Glomerular visceral epithelial cell (primary cell): ENCODE data around the gene GRIN2C.
"Not testable (repeated sequence)": the region's sequence is repeated elsewhere in the genome, so short reads cannot be mapped to it uniquely, and the experiment has no call there.

Source experiments
- DNase-seq: peaks from one replicate; pipeline ENCODE4 v3.0.0-alpha.2; 2016; ENCODE audit errors: extremely low spot score

GRIN2C gene

DNA sequence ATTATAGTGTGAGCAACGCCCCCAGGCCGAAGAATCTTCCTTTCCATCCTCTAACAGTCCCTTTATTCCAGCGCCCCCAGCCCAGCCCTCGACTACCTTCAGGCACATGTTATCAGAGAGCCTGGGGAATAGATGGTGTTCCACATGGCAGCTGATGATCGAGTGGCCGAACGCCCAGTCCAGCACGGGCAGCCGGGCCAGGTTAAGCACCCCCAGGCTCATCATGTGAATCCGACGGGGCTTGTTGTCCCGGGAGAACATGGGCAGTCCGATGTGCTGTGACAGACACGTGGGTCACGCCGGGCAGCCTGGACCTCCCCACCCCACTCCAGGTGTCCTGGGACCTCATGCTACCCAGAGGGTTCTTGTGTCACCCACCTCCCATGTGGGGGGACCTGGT, 19.6 kb upstream of the GRIN2C start:
- DNase-seq: no peak

DNA sequence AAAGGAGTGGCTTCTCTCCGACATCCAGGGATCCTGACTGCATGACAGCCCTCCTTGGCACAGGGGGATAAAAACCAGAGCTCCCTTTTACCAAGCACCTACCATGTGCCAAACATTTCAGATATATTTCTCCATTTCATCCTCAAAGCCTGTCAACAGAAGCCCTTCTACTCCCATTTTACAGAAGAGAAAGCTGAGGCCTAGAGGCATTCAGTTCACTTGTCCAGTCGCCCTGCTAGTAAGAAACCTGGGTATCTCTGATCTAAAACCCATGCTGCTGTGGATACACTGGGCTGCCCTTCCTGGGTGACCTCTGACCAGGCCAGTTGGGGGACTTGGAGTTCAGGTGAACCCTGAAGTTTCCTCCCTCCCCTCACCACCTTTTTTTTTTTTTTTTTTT, 19.0 kb upstream of the GRIN2C start:
- DNase-seq: no peak

DNA sequence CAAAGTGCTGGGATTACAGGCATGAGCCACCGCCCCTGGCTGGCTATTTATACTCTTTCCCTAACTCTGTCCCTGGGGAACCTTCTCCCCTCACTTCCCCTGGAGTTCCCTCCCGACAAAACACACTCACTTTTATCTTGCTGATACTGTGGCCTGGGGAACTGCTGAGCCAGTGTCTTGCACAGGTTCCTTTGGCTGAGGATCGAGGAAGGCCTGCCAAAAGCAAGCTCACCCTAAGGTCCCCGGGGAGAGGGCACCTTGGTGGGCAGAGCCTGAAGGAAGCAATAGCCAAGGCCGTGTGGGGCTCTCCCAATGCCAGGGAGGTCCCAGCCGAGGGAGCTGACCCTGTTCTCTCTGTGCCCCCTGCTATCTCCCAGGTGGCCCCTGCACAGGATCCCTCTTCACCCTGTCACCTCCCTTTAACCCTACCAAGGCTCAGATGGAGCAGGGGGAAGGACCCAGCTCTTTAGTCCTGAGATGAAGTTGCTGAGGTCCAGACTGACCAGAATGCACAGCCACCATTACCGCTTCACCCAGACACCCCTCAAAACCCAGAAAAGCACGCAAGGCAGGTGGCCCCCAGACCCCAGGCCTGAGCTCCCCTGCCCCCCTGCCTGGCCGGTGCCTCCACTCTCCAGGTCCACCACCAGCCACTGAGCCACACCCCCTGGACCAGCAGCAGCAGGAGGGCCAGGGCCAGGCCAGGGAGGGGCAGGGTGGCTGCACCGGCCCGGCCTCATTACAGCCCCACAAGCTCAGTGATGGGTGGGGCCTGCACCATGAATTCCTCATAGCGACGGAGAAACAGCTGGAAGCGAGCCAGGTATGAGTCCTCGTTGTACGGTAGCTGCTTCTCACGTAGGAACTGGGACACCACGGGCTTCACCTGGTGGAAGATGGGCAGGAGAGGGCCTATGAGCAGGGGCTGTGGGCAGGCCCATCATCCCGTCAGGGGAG, 18.2 kb upstream of the GRIN2C start:
- no peak for DNase-seq

DNA sequence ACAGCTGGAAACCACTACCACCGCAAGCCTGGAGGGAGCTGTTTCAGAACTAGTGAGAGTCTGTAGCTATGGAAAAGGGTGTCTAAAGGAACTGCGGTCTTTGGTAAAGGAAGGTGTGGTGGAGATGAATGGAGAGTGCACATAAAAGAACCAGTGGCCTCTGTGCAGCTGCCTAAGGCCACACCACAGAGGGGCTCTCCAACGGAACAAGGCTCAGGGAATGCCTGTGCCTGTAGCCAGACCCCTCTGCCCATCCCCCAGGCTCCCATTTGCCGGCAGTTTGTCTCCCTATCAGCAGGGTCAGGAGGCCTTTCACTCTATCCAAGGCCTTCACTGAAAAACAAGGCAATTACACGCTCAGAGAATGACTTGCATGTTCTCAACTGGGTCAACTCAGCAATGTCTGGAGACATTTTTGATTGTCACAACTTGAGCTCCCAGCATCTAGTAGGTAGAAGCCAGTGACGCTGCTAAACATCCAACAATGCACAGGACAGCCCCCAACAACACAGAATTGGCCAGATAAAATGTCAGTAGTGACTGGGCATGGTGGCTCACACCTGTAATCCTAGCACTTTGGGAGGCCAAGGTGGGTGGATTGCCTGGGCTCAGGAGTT, 16.4 kb upstream of the GRIN2C start:
- DNase-seq: no peak

DNA sequence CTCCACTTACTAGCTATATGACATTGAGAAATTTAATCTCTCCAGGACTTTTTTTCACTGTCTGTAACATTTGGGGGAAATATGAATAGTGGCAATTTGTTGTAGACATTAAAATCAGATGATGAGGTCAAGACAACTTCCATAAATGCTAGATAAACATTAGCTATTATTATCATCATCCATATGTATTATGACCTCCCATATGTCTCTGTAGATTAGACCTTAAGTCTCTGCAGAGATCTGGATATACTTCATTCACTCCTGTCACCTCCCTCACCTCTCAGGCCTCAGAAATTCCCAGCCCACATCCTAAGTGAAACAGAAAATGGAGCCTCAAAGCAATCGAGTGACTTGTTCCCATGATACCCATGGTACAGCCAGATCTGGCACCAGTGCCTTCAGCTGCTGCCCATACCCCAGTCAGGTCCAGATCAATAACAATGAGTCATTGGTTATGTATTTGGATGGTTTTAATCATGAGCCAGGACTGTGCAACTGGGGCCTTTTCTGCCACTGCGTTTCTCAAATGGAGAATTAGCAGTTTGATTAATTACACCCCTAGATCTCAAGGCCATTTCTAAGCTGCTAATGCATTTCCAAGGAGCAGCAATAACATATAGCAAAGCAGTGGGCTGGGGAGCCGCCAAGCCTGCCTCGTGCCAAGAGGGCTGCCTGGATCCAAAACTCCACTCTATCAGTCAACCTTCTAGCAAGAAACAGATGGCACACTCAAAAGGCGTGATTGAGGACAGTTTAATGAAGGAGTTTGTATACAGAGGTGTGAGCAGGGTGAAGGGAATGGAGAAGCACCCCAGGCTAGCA, 15.7 kb upstream of the GRIN2C start:
- no peak for DNase-seq

DNA sequence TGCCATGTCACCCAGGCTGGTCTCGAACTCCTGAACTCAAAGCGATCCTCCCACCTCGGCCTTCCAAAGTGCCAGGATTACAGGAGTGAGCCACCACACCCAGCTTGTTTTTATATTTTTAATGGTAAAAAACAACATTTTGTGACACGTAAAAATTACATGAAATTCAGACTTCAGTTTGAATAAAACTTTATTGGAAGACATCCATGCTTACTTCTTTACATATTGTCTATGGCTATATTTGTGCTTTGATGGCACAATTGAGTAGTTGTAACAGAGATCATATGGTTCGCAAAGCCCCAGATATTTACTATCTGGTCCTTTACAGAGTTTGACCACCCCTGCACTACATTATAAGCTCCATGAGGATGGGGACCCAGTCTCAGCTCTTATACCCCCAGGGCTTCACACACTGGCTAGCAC, 14.9 kb upstream of the GRIN2C start:
- no peak for DNase-seq

DNA sequence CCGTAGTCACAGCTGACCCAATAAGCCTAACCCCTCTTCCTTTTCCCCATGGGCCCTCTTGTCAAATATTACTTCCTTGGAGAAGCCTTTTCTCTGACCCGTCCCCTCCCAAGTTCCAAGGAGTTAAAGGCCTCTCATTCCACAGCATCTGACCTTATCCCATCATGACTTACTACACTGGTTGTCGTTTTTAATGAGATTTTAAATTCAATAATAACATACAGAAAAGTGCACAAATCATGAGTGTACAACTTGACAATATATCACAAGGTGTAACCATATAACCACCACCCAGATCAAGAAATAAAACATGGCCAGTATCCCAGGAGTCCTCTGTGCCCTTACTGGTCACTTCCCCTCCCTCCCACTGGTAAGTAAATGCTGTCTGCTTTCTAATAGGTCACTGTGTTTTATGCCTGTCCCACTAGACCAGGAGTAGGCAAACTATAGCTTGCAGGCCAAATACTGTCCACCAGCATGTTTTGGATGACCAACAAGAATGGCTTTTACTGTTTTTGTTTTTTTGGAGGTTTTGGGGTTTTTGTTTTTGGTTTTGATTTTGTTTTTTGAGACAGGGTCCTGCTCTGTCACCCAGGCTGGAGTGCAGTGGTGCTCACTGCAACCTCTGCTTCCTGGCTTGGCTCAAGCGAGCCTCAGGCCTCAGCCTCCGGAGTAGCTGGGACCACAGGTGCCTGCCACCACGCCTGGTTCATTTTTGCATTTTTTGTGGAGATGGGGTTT, 14.4 kb upstream of the GRIN2C start:
- peak; percentile 44 for DNase-seq

DNA sequence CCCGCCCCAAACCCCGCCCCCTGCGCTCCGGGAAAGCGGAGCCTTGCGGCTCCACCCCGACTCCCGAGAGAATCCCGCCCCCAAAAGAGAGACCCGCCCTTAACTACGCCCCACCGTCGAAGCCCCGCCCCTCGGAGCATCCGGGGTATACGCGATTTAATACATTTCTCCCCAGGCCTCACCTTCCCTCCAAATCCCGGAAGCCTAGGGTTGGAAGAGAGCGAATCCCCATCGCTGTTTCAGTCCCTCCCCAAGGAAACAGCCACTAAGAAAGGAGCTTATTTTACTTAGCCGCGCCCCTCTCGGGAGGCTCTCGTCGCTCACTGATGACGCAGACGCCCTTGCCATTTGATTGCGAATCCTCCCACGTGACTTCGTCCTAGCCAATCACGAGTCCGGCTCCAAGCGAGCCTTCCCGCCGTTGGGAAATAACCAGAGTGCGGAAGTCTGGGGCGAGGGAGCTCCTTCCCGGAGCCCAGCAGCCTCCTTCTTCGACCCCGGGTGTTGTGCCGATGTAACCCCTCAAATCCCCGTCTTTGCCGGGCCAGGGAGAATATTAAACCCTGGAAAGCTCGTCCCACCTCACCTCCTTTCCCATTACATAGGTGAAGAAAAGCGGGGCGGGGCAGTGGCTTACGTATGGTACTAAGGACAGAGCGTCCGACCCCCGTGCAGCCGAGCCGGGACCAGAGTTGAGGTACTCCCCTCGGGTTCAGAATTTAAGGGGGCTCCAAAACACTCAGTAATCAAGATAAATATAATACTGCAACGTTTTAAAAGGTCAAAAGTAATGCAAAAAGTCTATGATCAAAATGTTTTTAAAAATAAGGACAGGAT, 13.6 kb upstream of the GRIN2C start:
- DNase-seq: peak; percentile 100

DNA sequence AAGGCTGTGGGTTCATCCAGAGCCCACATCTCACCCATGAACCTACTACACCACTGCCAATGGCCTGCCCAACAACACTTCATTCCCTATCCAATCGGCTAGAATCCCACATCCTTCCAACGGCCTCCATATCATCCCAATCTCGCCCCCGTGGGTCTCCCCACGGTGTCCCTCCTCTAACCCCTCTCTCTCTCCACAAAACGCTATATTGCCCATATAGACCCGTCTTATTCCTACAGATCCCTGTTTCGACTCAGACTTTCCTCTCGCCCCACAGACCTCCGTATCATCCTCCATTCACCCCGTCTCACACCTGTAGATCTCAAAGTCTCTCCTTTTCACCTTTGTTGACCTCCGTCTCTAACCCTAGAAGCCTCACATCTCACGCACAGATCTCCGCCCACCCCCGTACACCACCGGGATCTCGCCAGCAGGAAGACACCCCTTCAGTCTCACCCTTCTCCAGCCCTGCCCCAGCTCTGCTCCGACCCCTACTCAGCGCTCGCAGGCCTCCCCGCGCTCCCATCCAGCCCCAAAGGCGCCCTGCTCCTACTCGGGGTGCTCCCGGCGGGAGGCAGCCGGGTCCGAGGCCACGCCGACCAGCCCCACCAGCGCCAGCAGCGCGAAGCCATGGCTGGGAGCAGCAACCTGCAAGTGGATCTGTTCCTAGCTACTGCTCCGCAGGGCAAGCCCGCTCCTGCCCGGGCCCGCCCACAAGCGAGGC, 12.8 kb upstream of the GRIN2C start, which contains the start of gene FDXR:
TSS of gene FDXR (minus strand) at position 682 of the 724 bp plus-strand sequence. CDS start at position 632, 50 bp downstream.
- DNase-seq: no peak

DNA sequence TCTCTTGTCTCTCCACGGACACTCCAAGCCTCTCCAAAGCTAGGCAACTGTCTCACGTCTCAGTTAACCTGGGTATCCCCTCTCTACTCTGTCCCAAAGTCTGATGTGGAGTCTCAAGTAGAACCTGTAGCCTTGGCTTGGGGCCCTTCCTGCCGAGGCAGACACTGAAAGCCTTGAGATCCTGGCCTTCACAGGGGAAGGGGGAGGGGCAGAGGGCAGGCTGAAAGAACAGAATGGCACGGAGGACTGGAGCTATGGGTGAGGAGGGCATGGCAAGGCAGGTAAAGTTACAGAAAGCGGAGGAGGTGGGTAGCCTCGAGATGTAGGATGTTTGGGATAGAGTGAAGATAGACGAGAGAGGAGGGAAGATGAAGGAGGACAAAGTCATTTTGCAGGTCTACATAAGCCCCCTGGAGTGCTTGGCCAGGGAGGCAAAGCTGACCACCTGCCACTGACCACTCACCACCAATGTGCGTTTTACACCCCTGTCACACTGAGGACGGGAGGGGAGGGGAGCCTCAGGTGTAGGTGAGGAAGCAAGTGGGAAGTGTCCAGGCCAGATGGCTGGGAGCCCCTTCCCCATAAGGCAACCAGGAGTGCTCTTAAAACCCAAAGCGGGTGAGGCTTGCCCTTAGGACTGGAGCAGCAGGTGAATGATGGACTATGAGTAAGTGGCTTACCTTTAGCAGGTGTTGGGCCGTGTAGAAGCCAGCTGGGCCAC, 11.8 kb upstream of the GRIN2C start:
- DNase-seq: no peak

DNA sequence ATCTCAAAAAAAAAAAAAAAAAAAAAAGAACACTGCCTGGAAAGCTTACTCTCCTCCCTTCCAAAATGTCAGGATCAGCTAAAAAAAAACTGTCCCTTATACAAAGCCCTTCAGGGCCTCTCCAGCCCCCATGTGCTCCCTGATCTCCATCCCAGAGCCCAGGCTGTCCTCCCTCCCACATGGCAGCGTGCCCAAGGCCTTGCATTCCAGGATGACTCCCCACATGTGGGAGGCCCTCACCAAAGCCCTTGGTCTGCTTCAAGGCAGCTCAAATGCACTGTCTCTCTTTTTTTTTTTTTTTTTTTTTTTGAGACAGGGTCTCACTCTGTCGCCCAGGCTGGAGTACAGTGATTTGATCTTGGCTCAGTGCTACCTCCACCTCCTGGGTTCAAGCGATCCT, 10.8 kb upstream of the GRIN2C start:
- DNase-seq: peak; percentile 61

DNA sequence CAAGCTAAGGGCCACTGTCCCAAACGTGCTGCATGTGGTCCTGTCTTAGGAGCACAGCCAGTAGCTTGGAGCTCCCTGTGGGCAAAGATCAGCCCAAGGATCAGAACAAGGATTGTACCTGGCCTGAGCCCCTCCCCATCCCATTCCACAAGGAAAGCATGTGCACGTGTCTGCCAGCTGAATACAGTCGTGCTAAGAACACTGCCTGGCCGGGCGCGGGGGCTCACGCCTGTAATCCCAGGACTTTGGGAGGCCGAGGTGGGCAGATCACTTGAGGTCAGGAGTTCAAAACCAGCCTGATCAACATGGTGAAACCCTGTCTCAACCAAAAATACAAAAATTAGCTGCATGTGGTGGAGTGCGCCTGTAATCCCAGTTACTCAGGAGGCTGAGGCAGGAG, 10.3 kb upstream of the GRIN2C start:
- not testable (repeated sequence) for DNase-seq

DNA sequence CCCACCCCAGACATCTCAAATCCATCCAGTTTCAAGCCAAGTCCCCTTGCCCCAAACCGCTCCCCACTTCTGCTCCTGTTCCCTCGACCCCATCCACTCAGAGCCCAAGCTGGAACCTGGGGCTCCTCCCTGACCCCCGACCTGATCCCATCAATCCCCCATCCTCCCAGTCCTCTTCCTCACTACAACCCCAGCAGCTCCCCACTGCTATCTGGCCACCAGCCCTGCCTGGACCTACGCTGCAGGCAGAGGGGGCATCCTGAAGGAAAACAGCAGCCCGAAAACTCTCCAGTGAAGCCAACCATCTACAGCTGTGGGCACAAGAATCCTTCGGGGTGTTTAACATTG, 9.2 kb upstream of the GRIN2C start:
- no peak for DNase-seq

DNA sequence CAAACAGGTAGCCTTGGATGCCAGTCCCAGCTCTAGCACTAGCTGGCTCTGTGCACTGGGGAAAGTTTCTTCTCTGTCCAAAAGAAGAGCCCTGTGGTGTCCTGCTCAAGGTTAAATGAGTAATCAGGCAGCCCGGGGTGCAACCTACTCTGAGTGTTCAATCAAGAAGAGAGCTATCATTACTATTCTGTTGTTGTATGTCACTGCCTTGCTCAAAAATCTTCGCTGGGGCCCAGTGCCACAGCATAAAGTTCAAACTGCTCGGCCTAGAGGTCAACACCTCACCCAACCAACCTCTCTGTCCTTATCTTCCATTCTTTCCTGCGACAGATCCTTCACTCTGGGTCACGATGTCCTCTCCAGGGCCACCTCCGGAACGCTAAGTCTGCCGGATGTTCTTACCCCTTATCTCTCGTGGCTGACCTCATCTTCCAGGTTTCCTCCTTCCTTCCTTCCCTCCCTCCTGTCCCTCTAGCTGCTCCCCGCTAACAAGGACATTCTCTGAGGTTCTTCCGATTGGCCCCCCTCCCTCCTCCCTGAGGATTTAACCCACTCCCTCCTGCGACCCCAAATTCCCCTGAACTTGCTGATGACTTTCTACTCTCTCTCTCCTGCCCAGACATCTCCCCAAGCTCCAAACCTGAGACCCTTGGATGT, 8.7 kb upstream of the GRIN2C start:
- DNase-seq: no peak

DNA sequence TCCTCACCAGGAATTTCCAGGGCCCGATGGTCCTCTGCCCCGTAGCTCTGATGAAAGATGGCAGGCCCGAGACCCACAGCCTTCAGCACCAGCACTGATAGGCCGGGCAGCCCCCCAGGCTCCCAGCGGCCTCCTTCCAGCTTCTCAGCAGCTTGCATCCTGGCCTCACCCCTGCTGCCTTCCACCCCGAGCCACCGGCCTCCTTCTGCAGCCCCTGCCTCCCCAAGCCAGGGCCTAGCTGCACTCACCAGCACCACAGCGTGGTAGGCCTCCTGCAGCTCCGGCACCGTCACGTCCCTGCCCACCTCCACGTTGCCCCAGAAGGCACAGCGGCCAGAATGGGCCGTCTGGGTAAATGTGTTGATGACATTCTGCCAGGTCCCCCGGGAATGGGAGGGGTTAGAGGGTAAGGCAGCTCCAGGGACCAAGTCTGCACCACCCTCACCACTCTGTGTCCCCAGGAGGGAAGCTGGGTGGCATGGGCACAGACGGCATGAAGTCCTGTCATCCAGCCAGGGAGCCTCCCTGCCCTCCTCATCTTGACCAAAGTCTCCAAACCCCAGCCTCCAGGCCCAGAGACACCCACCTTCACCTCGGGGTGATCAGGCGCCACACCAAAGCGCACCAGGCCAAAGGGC, 6.6 kb upstream of the GRIN2C start:
- DNase-seq: no peak

DNA sequence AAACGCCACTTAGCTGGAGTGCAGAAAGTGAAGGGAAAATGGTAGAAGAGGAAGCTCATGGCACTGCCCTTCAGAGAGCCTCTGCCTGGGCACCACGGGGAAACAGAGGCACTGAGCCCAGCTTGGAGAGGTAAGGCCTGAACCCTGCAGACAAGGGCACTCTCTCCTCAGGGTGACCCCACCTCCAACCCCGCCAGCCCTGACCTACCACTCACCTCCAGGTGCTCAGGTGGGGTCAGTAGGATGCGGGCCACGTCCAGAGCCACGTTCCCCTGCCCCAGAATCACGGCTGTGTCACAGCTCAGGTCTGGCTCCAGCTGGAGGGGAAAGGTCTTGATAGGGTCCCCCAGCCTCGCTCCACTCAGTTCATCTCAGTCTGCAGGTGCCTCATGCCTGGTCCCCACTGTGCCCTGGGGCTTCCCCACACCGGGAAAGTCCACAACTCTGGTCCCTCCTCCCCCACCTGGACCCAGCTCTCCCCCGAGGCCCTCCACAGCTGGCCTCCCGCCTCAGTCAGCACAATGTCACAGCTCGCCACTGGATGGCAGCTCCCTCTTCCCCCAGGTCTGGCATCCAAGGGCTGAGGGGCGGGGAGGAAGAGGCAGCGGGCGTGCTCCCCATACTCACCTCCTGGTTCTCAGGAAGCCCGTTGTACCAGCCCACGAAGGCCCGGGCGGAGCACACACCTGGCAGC, 6.0 kb upstream of the GRIN2C start:
- DNase-seq: no peak

DNA sequence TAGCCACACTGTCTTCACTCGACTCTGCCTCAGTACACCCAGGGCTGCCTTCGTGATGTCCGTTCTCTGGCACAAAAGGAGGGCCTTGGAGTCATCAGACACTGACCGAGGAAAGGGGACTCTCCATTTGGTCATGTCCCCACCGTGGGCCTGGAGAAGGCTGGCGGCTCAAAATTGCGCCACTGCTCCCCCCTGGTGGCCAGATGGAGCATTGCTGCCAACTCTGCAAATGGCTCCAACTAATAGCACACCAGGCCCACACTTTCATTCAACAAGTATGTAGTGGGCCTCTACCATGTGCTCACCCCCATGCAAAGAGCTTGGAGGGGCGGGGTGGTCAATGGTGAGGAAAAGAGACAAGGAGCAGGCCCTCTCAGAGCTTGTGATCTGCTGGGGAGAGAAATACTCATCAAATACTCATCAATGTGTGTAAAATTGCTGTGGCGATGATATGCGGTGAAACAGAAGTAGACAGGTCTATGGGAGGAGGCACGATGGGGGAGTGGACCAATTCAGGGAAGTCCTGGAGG, 5.2 kb upstream of the GRIN2C start:
- peak; percentile 71 for DNase-seq
